GM21390 (cell line): ENCODE results near the gene ADAMTS14.

Source experiments
- ATAC-seq: cut with Tn5 transposase; IDR thresholded peaks from one replicate; pipeline ENCODE4 v1.9.1; 2021; ENCODE audit not compliant: unreplicated experiment

Gene ADAMTS14

GRCh38 chr10:70723771-70724170 is 51.5 kb downstream of the ADAMTS14 start:
- ATAC-seq, result no peak

DNA sequence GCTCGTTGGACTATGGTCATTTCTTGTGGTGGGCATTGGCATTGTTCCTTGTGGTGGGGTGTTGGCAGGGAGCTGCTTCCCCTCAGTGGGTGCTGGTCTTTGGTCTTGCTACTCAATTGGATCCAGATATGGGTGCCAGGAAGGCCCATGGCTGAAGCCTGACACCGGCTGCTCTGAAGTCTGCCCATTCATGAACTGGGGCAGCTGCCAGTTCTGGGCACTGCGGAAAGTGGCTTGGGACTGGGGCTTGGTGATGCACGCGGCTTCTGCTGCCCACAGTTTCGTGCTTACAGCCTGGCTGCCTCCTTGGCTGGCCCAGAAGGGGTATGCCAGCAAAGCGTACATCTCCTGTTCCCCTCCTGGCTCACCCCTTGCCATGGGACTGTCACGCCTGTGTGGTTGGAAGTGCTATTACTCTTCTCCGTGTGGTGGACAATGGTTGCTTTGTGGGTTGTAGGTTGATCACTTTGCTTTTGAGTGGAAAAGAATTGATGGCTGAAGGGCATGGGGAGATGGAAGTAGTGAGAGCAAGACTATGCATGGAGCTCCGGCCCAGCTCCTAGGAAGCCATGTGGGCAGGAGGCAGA is 54.7 kb downstream of the ADAMTS14 start:
- ATAC-seq, result no peak

GRCh38 chr10:70728328-70728727 is 56.0 kb downstream of the ADAMTS14 start:
- no peak for ATAC-seq

GRCh38 chr10:70729763-70730357 is 57.6 kb downstream of the ADAMTS14 start:
- no peak for ATAC-seq

DNA sequence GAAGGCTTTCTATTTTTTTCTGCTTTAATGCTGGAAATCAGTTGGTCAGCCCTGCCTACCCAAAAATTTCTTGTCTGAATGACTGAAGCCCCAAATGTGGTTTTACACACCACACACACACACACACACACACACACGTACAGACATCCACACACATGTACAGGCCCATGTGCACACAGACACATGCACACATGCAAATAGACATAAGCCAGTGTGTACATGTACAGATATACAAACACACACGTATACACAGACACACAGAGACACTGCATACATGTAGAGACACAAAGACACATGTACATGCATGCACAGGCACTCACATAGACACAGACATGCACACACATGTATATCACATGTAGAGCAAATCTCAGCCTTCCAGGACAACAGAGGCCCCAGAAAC is 58.6 kb downstream of the ADAMTS14 start:
- ATAC-seq, result no peak

GRCh38 chr10:70732569-70732968 is 60.3 kb downstream of the ADAMTS14 start:
- no peak for ATAC-seq

DNA sequence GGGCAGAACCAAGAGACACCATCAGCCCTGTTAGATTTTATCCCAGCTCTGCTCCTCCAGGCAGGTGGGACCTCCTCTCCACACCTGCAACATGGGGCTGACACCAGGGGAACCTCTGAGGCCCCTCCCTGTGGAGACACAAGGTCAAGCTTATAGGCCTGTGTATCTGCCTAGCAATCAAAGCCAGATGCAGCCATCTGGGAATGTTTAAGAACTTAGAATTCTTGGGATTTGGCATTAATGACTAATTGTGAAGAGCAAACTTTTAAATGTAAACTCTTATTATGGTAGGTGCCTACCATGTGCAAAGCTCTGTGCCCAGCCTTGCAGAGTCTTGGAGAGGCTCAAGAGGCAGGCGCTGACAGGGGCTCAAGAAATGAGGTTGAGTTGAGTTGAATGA is 60.7 kb downstream of the ADAMTS14 start:
- ATAC-seq, result no peak

- ATAC-seq, result no peak
Measured at GRCh38 chr10:70735161-70735560, 62.9 kb downstream of the ADAMTS14 start.

DNA sequence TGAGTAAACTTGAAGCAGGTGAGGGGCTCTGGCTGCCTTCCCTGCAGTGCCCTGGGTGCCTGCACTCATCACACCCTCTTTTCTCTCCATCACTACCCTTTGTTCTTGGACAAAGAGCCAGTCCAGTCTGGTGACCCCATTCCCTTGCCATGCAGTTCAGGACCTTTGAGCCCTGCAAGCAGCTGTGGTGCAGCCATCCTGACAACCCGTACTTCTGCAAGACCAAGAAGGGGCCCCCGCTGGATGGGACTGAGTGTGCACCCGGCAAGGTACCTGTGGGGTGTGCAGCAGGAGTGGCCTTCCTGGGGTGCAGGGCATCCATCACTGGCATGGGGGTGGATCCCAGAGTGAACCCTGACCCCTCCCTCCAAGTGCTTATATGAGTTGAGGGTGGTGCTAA is 64.2 kb downstream of the ADAMTS14 start:
- no peak for ATAC-seq

- no peak for ATAC-seq
Measured at GRCh38 chr10:70737250-70737649, 64.9 kb downstream of the ADAMTS14 start.

- no peak for ATAC-seq
Measured at GRCh38 chr10:70738006-70738760, 65.9 kb downstream of the ADAMTS14 start.

DNA sequence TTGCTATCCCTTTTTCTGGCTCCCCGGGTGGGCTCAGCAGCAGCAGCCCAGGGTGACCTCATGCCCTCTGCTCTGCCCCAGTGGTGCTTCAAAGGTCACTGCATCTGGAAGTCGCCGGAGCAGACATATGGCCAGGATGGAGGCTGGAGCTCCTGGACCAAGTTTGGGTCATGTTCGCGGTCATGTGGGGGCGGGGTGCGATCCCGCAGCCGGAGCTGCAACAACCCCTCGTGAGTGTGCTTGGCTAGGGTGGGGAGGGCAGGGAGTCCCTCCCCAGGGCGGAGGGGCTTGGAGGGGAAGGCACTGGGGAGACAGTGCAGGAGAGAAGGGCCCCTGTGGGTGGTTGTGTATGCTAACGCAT is 66.4 kb downstream of the ADAMTS14 start:
- ATAC-seq, result no peak

GRCh38 chr10:70740406-70741288 is 68.3 kb downstream of the ADAMTS14 start:
- ATAC-seq, result no peak

DNA sequence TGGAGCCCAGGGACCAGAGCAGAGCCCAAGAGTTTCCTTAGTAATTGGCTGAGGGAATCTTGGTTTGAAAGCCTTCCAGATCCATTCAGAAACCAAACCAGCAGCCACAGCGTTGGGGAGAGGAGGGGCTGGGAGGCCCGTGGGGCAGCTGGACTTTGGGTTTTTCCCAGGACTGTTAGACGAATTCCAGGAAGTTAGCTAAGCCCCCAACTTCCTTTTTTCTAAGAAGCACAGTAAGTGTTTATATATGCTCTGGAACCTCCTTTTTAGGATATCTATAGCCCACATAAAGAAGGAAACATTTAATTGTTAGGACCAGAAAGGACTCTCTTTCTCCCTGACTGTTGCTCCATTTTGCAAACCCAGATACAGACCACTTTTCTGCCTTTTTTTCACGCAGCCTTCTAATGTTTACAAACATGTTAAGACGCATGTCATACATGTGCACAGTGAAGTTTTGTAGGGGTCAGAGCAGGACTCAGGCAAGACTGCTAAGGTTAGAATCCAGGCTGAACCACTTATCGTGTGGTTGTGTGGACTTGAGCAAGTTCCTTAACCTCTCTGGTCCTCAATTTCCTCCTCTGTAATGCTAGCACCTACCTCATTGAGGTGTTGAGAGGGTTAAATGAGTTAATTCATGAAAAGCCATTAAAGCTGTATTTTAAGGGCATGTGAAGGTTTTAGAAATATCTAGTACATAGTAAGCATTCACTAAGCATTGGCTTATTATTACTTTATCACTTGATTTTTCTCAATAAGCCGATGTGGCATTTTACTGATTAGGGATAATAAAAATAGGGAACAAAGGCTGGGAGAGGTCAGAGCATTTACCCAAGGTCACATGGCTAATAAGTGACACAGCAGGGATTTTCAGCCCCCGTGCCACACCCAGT is 70.5 kb downstream of the ADAMTS14 start:
- no peak for ATAC-seq

- no peak for ATAC-seq
Measured at GRCh38 chr10:70743430-70743788, 71.1 kb downstream of the ADAMTS14 start.

GRCh38 chr10:70743879-70744278 is 71.6 kb downstream of the ADAMTS14 start:
- no peak for ATAC-seq

DNA sequence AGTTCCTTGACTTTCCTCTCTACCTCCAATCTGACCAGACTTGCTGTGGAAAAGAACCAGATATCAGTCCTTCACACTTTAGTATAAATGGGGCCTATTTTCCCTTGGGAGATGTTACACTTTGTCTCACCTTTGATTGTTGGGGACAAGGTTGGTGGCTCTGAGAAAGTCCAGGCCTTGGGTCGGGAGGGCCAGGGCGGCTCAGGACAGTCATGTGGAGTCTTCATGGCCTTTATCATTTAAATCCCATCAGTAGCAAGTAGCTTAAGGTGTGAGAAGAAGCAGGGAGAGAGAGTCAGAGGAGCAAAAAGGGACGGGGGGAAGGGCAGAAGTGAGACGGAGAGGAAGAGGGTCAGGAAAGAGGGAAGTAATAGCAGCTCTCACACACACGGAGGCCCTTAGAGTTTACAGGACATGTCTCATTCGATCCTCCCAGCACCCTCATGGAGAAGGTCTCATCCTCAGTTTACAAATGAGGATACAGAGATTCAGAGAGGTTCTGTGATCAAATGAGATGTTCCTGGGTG is 72.4 kb downstream of the ADAMTS14 start:
- no peak for ATAC-seq

DNA sequence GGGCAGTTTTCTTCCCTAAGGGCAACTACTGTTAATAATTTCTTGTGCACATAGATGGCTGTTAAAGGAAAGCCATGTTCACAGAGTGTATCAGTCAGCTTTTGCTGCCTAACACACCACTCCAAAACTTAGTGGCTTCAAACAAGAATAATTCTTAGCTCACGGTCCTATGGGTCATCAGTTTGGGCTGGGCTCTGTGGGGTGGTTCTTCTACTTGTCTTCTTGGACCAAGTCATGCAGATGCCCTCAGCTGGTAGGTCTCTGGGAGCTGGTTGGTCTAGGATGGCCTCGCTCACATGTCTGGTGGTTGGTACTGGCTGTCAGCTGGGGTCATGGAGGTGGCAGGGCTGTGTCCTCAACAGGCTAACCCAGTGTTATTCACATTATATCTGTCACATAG is 73.2 kb downstream of the ADAMTS14 start:
- ATAC-seq, result no peak

GRCh38 chr10:70747192-70747965 is 75.1 kb downstream of the ADAMTS14 start:
- no peak for ATAC-seq

DNA sequence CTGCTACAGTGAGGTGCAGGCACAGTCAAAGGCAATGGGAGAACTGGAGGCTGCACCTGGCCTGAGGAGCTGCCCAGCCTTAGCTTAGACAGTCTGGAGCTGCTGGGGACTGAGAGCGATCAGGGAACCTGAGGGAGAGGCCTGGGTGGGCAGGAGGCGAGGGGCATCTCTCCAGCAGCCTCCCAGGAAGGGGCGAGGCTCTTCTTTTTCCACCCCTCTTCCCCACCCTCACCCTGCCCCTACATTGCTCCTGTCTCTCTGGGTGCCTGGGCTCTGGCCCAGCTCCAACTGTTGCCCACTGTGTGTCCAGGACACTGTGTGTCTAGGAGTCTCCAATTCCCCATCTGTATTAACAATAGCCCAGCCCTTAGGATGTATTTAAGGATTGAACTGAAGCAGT is 76.0 kb downstream of the ADAMTS14 start:
- no peak for ATAC-seq
